ENCODE results near the gene EIPR1.

The EIPR1 gene

GRCh38 chr2:3193443-3194330, 183.9 kb downstream of the EIPR1 start:
- TF ChIP-seq CTCF (IDR thresholded peaks at IDR 0.05) = no peak
- no peak overlapping the region for H3K4me3 ChIP-seq (ENCODE audit: low read depth in 1 of 2, low read length in 1 of 2)
- H3K27me3 ChIP-seq = no peaks in the 10 kb centered on the region
- H3K36me3 ChIP-seq = peaks cover 5% of the 10 kb centered on the region
- peaks cover 36 to 39% of the 10 kb centered on the region in 2 experiments for H3K4me1 ChIP-seq (ENCODE audit: control insufficient read depth in 1 of 2, insufficient read depth in 1 of 2, low read depth in 1 of 2, low read length in 1 of 2)
- H3K9me3 ChIP-seq = no peaks in the 10 kb centered on the region
- no peak overlapping the region for H3K27ac ChIP-seq

- no peak for TF ChIP-seq CTCF (IDR thresholded peaks at IDR 0.05)
- no peak overlapping the region for H3K27ac ChIP-seq
Observed at GRCh38 chr2:3192920-3193319, 184.7 kb downstream of the EIPR1 start.

GRCh38 chr2:3192281-3192818, 185.3 kb downstream of the EIPR1 start:
- Histone ChIP-seq H3K27me3 (no peaks in the 10 kb centered on the region), H3K36me3 (peaks cover 5% of the 10 kb centered on the region)
- TF ChIP-seq CTCF (IDR thresholded peaks at IDR 0.05) = no peak

More at GRCh38 chr2:3192920-3193319, 184.7 kb downstream of the EIPR1 start:
- H3K9me3 ChIP-seq = no peaks in the 10 kb centered on the region
- H3K27me3 ChIP-seq = no peaks in the 10 kb centered on the region
- no peak overlapping the region for H3K4me3 ChIP-seq (ENCODE audit: low read depth in 1 of 2, low read length in 1 of 2)
- H3K4me1 ChIP-seq (ENCODE audit: control insufficient read depth in 1 of 2, insufficient read depth in 1 of 2, low read depth in 1 of 2, low read length in 1 of 2) = peaks cover 36 to 39% of the 10 kb centered on the region in 2 experiments
- H3K36me3 ChIP-seq = peaks cover 5% of the 10 kb centered on the region

GRCh38 chr2:3189961-3190360, 187.7 kb downstream of the EIPR1 start:
- Histone ChIP-seq H3K4me1 (ENCODE audit: control insufficient read depth in 1 of 2, insufficient read depth in 1 of 2, low read depth in 1 of 2, low read length in 1 of 2) (peaks cover 15 to 17% of the 10 kb centered on the region in 2 experiments), H3K27me3 (no peaks in the 10 kb centered on the region), H3K27ac (no peak overlapping the region), H3K4me3 (ENCODE audit: low read depth in 1 of 2, low read length in 1 of 2) (no peak overlapping the region), H3K36me3 (peaks cover 5% of the 10 kb centered on the region), H3K9me3 (no peaks in the 10 kb centered on the region)
- no peak for TF ChIP-seq CTCF (IDR thresholded peaks at IDR 0.05)

More at GRCh38 chr2:3192281-3192818, 185.3 kb downstream of the EIPR1 start:
- H3K27ac ChIP-seq = no peak overlapping the region
- H3K4me3 ChIP-seq (ENCODE audit: low read depth in 1 of 2, low read length in 1 of 2) = no peak overlapping the region
- H3K9me3 ChIP-seq = no peaks in the 10 kb centered on the region
- H3K4me1 ChIP-seq (ENCODE audit: control insufficient read depth in 1 of 2, insufficient read depth in 1 of 2, low read depth in 1 of 2, low read length in 1 of 2) = peaks cover 36 to 38% of the 10 kb centered on the region in 2 experiments

GRCh38 chr2:3189076-3189591, 188.5 kb downstream of the EIPR1 start:
- Histone ChIP-seq H3K27me3 (no peaks in the 10 kb centered on the region), H3K27ac (no peak overlapping the region), H3K36me3 (peaks cover 5% of the 10 kb centered on the region)

More at GRCh38 chr2:3189076-3189591, 188.5 kb downstream of the EIPR1 start:
- no peak for TF ChIP-seq CTCF (IDR thresholded peaks at IDR 0.05)
- no peaks in the 10 kb centered on the region for H3K9me3 ChIP-seq
- H3K4me1 ChIP-seq (ENCODE audit: control insufficient read depth in 1 of 2, insufficient read depth in 1 of 2, low read depth in 1 of 2, low read length in 1 of 2) = peaks cover 6 to 9% of the 10 kb centered on the region in 2 experiments
- no peak overlapping the region for H3K4me3 ChIP-seq (ENCODE audit: low read depth in 1 of 2, low read length in 1 of 2)
